Brain microvascular endothelial cell (primary cell): ENCODE data around the gene USH2A.

ENCODE experiments used
- DNase-seq: peaks from one replicate; pipeline ENCODE4 v3.0.0-alpha.2; 2020
- H3K27ac ChIP-seq: fragments of 250-450 bp; sonication (Bioruptor Pico); 2 replicates; pipeline ENCODE4 v1.5.1; 2020; ENCODE audit warnings: mild to moderate bottlenecking, moderate library complexity
- H3K27me3 ChIP-seq: fragments of 250-450 bp; sonication (Bioruptor Pico); replicated peaks from 2 replicates; pipeline ENCODE4 v1.5.1; 2020; ENCODE audit warnings: mild to moderate bottlenecking
- H3K36me3 ChIP-seq: fragments of 250-450 bp; sonication (Bioruptor Pico); replicated peaks from 2 replicates; pipeline ENCODE4 v1.5.1; 2020; ENCODE audit warnings: mild to moderate bottlenecking
- H3K4me3 ChIP-seq: 2 replicates; pipeline ENCODE4 v1.5.1; 2011; ENCODE audit warnings: low read depth, mild to moderate bottlenecking, control low read depth, low read length, moderate library complexity
- in situ Hi-C: cut with HindIII; loops from 2 replicates; pipeline ENCODE4 v1.10.0; 2017; ENCODE audit warnings: low sequenced_read_pairs, low pct_ligation_motif_present
- TF ChIP-seq, protein P1 (sequence below): IDR thresholded peaks from 2 replicates; pipeline ENCODE4 v1.5.1; 2011; ENCODE audit warnings: low read depth, mild to moderate bottlenecking, moderate library complexity, low read length, control low read depth, inconsistent platforms; ENCODE audit errors: missing control alignments

USH2A gene

DNA sequence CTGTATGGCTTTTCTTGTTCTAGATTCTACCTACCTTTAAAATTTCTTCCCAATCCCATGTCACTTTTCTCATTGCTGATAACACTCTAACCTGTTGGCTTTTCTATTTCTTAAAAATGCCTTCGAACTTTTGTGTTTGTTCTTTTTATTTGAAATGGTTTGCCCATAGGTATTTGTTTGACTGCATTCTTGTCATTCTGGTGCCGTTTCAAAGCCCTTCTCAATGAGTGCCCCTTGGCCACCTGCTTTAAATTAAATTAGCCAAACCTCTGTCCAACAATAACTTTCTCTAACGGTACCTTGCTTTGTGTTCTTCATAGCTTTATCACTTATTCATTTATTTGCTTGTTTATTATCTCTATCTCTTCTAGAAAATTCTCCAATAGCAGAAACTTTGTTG, 817.2 kb downstream of the USH2A start:
- Histone ChIP-seq H3K36me3 (peaks cover 6% of the 10 kb centered on the region), H3K4me3 (no peak overlapping the region), H3K27ac (no peak overlapping the region), H3K27me3 (no peaks in the 10 kb centered on the region)
- TF ChIP-seq, protein P1, sequence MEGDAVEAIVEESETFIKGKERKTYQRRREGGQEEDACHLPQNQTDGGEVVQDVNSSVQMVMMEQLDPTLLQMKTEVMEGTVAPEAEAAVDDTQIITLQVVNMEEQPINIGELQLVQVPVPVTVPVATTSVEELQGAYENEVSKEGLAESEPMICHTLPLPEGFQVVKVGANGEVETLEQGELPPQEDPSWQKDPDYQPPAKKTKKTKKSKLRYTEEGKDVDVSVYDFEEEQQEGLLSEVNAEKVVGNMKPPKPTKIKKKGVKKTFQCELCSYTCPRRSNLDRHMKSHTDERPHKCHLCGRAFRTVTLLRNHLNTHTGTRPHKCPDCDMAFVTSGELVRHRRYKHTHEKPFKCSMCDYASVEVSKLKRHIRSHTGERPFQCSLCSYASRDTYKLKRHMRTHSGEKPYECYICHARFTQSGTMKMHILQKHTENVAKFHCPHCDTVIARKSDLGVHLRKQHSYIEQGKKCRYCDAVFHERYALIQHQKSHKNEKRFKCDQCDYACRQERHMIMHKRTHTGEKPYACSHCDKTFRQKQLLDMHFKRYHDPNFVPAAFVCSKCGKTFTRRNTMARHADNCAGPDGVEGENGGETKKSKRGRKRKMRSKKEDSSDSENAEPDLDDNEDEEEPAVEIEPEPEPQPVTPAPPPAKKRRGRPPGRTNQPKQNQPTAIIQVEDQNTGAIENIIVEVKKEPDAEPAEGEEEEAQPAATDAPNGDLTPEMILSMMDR, result no peak
- in situ Hi-C loops, result no loop called here
- DNase-seq, result no peak

DNA sequence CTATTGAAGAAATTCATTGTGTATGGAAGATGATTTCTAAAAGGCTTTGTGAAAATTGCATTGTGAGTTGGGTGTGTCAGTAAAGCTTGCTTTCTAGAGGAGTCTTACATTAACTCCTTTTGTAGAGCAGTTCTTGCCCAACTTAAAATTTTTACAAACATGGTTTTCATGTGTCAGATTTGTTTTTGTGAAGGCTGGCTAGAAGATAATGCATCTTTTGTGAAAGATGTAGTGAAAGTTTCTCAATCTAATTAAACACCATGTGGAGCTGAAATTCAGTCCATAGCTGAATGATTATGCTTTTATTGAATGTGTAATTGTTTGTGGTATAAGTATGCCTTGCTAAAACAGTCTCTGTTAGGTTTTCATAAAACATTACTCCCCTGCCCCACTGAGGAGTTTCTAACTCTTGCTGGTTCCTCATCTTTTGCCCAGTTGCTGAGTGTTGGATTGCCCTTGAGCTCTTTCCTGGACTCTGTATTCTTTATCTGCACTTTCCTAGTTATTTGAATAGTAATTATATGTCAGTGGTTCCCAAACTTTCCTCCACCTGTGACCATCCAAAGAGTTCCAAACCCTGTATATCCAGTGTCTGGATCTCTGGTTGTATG, 818.1 kb downstream of the USH2A start:
- TF ChIP-seq, protein P1, result no peak

DNA sequence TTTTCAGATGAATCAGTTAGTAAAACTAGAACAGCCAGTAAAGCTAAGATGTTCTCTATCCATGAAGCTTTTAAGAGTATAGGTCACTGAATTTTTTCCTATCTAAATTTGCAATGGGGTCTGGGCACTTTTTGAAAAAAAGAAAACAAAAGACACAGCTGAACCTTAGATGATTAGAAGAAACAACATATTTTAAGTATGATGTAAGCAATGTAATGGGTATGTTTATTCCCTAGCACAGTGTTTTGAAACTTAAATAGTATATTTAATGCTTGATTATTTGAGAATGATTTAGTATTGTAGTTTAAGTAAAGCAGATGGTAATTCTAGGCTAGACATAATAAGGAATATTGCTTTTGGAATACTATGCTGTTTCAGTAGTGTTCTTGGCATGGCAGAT, 819.9 kb downstream of the USH2A start:
- DNase-seq, result no peak
- H3K27ac ChIP-seq, result no peak overlapping the region
- in situ Hi-C loops, result no loop called here

More for the DNA sequence above, 818.1 kb downstream of the USH2A start:
- no peak for DNase-seq
- no peak overlapping the region for H3K4me3 ChIP-seq
- H3K27me3 ChIP-seq, result no peaks in the 10 kb centered on the region
- in situ Hi-C loops, result no loop called here
- peaks cover 6% of the 10 kb centered on the region for H3K36me3 ChIP-seq
- H3K27ac ChIP-seq, result no peak overlapping the region

DNA sequence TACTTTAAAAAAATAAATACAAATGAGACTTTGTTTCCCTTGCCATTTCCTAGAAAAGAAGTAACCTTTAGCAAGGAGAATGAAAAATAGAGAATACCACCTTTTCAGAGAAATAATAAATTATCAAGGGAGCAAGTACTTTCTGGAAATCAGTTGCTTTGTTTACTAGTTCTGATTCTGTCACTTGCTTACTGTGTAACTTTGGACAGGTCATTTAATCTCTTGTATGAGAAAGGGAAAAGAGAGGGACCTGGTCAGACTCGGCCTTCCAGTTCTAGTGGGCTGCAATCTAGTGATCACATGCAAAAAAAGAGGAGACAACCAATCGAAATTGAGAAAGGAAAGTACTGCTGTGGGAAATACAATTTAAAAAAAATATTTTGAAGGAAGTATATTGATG, 822.0 kb downstream of the USH2A start:
- Histone ChIP-seq H3K36me3 (no peaks in the 10 kb centered on the region), H3K4me3 (no peak overlapping the region), H3K27me3 (no peaks in the 10 kb centered on the region), H3K27ac (no peak overlapping the region)
- in situ Hi-C loops, result no loop called here
- DNase-seq, result no peak
- TF ChIP-seq, protein P1, result no peak

More for the DNA sequence above, 819.9 kb downstream of the USH2A start:
- TF ChIP-seq, protein P1, result no peak
- Histone ChIP-seq H3K27me3 (no peaks in the 10 kb centered on the region), H3K4me3 (no peak overlapping the region), H3K36me3 (no peaks in the 10 kb centered on the region)

DNA sequence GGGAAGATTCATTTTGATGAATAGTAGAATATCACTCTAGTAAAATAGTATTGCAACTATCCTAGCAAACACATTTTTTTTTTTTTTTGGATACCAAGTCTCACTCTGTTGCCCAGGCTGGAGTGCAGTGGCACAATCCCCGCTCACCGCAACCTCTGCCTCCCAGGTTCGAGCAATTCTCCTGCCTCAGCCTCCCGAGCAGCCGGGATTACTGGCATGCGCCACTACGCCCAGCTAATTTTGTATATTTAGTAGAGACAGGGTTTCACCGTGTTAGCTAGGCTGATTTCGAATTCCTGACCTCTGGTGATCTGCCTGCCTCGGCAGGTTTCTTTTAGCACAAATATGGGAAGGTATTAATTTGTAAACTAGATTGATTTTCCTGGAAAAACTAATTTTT, 822.4 kb downstream of the USH2A start:
- Histone ChIP-seq H3K36me3 (no peaks in the 10 kb centered on the region), H3K27me3 (no peaks in the 10 kb centered on the region), H3K27ac (no peak overlapping the region), H3K4me3 (no peak overlapping the region)
- no peak for DNase-seq
- in situ Hi-C loops, result no loop called here
- TF ChIP-seq, protein P1, result no peak

DNA sequence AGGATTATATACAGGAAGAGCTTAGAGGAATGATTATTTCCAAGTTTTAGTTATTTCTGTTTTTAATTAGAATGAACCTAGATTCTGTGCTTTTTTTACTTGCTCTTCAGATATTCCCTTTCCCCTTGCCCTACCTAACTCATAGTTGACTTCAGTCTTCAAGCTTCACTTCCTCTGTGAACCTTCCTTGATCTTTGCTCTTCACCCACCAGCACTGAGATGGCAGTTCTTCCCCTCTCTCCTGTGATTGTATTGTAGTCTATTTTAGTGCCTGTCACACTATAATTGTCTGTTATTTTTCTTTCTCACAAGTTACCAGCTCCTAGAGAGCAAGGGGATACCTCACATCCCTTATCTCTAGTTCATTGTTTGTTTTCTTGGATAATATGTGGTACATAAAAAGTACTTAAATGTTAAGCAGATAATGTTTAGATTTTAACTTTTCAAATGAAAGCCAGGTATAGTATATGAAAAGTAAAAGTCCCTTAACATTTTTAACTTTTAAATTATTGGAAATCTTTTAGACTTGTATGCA, 822.9 kb downstream of the USH2A start:
- no peak for DNase-seq
- in situ Hi-C loops, result no loop called here
- no peaks in the 10 kb centered on the region for H3K27me3 ChIP-seq
- TF ChIP-seq, protein P1, result no peak
- H3K27ac ChIP-seq, result no peak overlapping the region
- H3K36me3 ChIP-seq, result no peaks in the 10 kb centered on the region
- H3K4me3 ChIP-seq, result no peak overlapping the region
